Osteocyte (in vitro differentiated cells): ENCODE measurements around the gene EMILIN1. TPM values are rescaled to one million over a fixed set of nuclear protein-coding genes. Genes with fewer than 3 reads are reported as not detected.
"Not testable (repeated sequence)": the region's sequence is repeated elsewhere in the genome, so short reads cannot be mapped to it uniquely, and the experiment has no call there.

Source experiments
- DNase-seq: peaks from one replicate; pipeline ENCODE4 v3.0.0; 2021; ENCODE audit warnings: mixed read lengths; ENCODE audit not compliant: unreplicated experiment; ENCODE audit errors: extremely low spot score
- H3K27ac Mint-ChIP-seq: one replicate; pipeline ENCODE4 v1.8.0; 2021; ENCODE audit warnings: mild to moderate bottlenecking, mixed read lengths; ENCODE audit not compliant: unreplicated experiment
- H3K27me3 Mint-ChIP-seq: one replicate; pipeline ENCODE4 v1.8.0; 2021; ENCODE audit warnings: mixed read lengths; ENCODE audit not compliant: unreplicated experiment
- H3K36me3 Mint-ChIP-seq: one replicate; pipeline ENCODE4 v1.8.0; 2021; ENCODE audit warnings: mixed read lengths; ENCODE audit not compliant: unreplicated experiment
- H3K4me1 Mint-ChIP-seq: one replicate; pipeline ENCODE4 v1.8.0; 2021; ENCODE audit warnings: mixed read lengths; ENCODE audit not compliant: unreplicated experiment
- H3K4me3 Mint-ChIP-seq: one replicate; pipeline ENCODE4 v1.8.0; 2021; ENCODE audit warnings: mild to moderate bottlenecking, moderate library complexity, mixed read lengths; ENCODE audit not compliant: unreplicated experiment
- H3K9me3 Mint-ChIP-seq: one replicate; pipeline ENCODE4 v1.8.0; 2021; ENCODE audit warnings: mixed read lengths; ENCODE audit not compliant: unreplicated experiment
- CTCF ChIP-seq: fragments of 200-600 bp; sonication (generic); IDR thresholded peaks from 2 replicates; pipeline ENCODE4 v1.5.0; 2021; ENCODE audit warnings: antibody characterized with exemption, mild to moderate bottlenecking, moderate library complexity
- total RNA-seq: library from RNA; stranded (reverse); gene quantifications from 2 replicates; pipeline ENCODE4 v1.2.1, GENCODE V29; 2021

Gene EMILIN1
- total RNA-seq, 1 donor from 2014 or later, result 206 TPM

GRCh38 chr2:27118525-27119329 is 40.3 kb downstream of the EMILIN1 start, which contains the start of gene CGREF1:
Gene CGREF1 (minus strand): TSS chr2:27119128. CDS start chr2:27104366, 14,762 bp downstream.
- no peaks in the 10 kb centered on the region for H3K36me3 Mint-ChIP-seq
- H3K9me3 Mint-ChIP-seq, result no peaks in the 10 kb centered on the region
- no peak within 1 kb of the TSS for H3K27ac Mint-ChIP-seq
- peak; percentile 84 for DNase-seq
- peaks cover 57% of the 10 kb centered on the region for H3K27me3 Mint-ChIP-seq
- H3K4me3 Mint-ChIP-seq, result peak within 1 kb of the TSS; percentile 52
- H3K4me1 Mint-ChIP-seq, result peaks cover 13% of the 10 kb centered on the region
- TF ChIP-seq CTCF, result no peak

- not testable (repeated sequence) for H3K9me3 Mint-ChIP-seq, DNase-seq, H3K36me3 Mint-ChIP-seq, H3K27ac Mint-ChIP-seq
- Mint-ChIP-seq H3K4me1 (peaks cover 13% of the 10 kb centered on the region), H3K27me3 (peaks cover 57% of the 10 kb centered on the region), H3K4me3 (peak overlapping the region; percentile 52)
Observed at GRCh38 chr2:27119330-27119670, 40.9 kb downstream of the EMILIN1 start.

- Mint-ChIP-seq H3K4me1 (peaks cover 13% of the 10 kb centered on the region), H3K27me3 (peaks cover 45% of the 10 kb centered on the region), H3K4me3 (no peak overlapping the region), H3K36me3 (no peaks in the 10 kb centered on the region), H3K9me3 (no peaks in the 10 kb centered on the region), H3K27ac (no peak overlapping the region)
- no peak for DNase-seq
- TF ChIP-seq CTCF, result no peak
Observed at GRCh38 chr2:27121906-27122305, 43.5 kb downstream of the EMILIN1 start.

- H3K9me3 Mint-ChIP-seq, result no peaks in the 10 kb centered on the region
- no peak overlapping the region for H3K27ac Mint-ChIP-seq
- no peaks in the 10 kb centered on the region for H3K36me3 Mint-ChIP-seq
- TF ChIP-seq CTCF, result no peak
- peak overlapping the region; percentile 79 for H3K4me3 Mint-ChIP-seq
- peaks cover 13% of the 10 kb centered on the region for H3K4me1 Mint-ChIP-seq
- H3K27me3 Mint-ChIP-seq, result peaks cover 38% of the 10 kb centered on the region
- DNase-seq, result no peak
Observed at GRCh38 chr2:27122791-27123190, 44.4 kb downstream of the EMILIN1 start.

GRCh38 chr2:27123302-27124150 is 45.1 kb downstream of the EMILIN1 start, which contains the start of gene ABHD1:
Gene ABHD1 (plus strand): TSS chr2:27123815. CDS start chr2:27123949, 134 bp downstream.
- Mint-ChIP-seq H3K36me3 (no peaks in the 10 kb centered on the region), H3K4me1 (peaks cover 5% of the 10 kb centered on the region), H3K27me3 (peaks cover 33% of the 10 kb centered on the region), H3K27ac (no peak within 1 kb of the TSS), H3K9me3 (no peaks in the 10 kb centered on the region), H3K4me3 (peak within 1 kb of the TSS; percentile 79)
- peak; percentile 7 for TF ChIP-seq CTCF
- no peak for DNase-seq
